Breast epithelium (tissue), 4 donors: ENCODE results near the gene UFD1. TPM values are rescaled to one million over a fixed set of nuclear protein-coding genes. Genes with fewer than 3 reads are reported as not detected.

Experiments used
- DNase-seq, 2 donors: peaks; one replicate each; pipeline ENCODE4 v3.0.0-alpha.2; 2019; ENCODE audit warnings: low spot score in 2 of 2
- H3K27ac ChIP-seq, 2 donors: fragments of 200-600 bp; sonication (generic) in 1 of 2; one replicate each; pipeline ENCODE4 v1.5.1; 2016 to 2019; ENCODE audit warnings: mild to moderate bottlenecking in 1 of 2
- H3K27me3 ChIP-seq, 2 donors: fragments of 200-600 bp; sonication (generic) in 1 of 2; one replicate each; pipeline versions ENCODE4 v1.5.1 to v1.6.0; 2017 to 2019; ENCODE audit warnings: control low read depth in 1 of 2, mild to moderate bottlenecking in 1 of 2
- H3K36me3 ChIP-seq: fragments of 200-600 bp; one replicate; pipeline ENCODE4 v1.5.1; 2019
- H3K4me1 ChIP-seq, 2 donors: fragments of 200-600 bp; sonication (generic); one replicate each; pipeline ENCODE4 v1.5.1; 2016 to 2019; ENCODE audit warnings: control low read depth in 1 of 2
- H3K4me3 ChIP-seq, 3 donors: fragments of 200-600 bp; sonication (generic); 1 replicate in 2 of 3; 2 replicates in 1 of 3; pipeline ENCODE4 v1.5.1; 2016 to 2019; ENCODE audit warnings: mild to moderate bottlenecking in 3 of 3, moderate library complexity in 2 of 3
- H3K9me3 ChIP-seq, 2 donors: fragments of 200-600 bp; sonication (generic) in 1 of 2; one replicate each; pipeline ENCODE4 v1.5.1; 2016 to 2019; ENCODE audit warnings: control low read depth in 1 of 2
- CTCF ChIP-seq, 3 donors: fragments of 450-650 bp; IDR thresholded peaks; one replicate each; pipeline ENCODE4 v1.5.1; 2016 to 2017; ENCODE audit warnings: antibody characterized with exemption in 3 of 3, mild to moderate bottlenecking in 3 of 3, moderate library complexity in 3 of 3
- POLR2A ChIP-seq: fragments of 450-650 bp; IDR thresholded peaks from one replicate; pipeline ENCODE4 v1.6.1; 2016; ENCODE audit warnings: antibody characterized with exemption, mild to moderate bottlenecking, moderate library complexity
- POLR2AphosphoS5 ChIP-seq, 3 donors: sonication (generic); formaldehyde crosslinking; IDR thresholded peaks; one replicate each; pipeline ENCODE4 v1.6.1; 2017; ENCODE audit warnings: antibody characterized with exemption in 3 of 3
- intact Hi-C: fragments of 100-400 bp; cut with DNase I; formaldehyde crosslinking; loops from one replicate; pipeline ENCODE4 v1.15.1; 2023; ENCODE audit warnings: low total_unique reads
- total RNA-seq, 3 donors: library from RNA; depleted of rRNA; stranded (reverse); fragments of >200 nt; gene quantifications; one replicate each; pipeline ENCODE4 v1.1.0, GENCODE V29; 2016

UFD1 gene
- total RNA-seq, 3 donors from 2014 or later: 30.8 to 51.0 (median 31.8) TPM

GRCh38 chr22:19431649-19432132, 47.3 kb downstream of the UFD1 start, which contains the start of gene HIRA:
Gene HIRA (minus strand): TSS chr22:19431733. CDS start chr22:19431476, 257 bp downstream.
- Histone ChIP-seq H3K27ac (peak within 1 kb of the TSS; percentile 80 to 91), H3K9me3 (no peaks in the 10 kb centered on the region), H3K27me3 (no peaks in the 10 kb centered on the region), H3K36me3 (no peaks in the 10 kb centered on the region), H3K4me1 (peaks cover 9 to 13% of the 10 kb centered on the region in 2 donors), H3K4me3 (peak within 1 kb of the TSS; percentile 92 to 96 (median 93))
- TF ChIP-seq POLR2AphosphoS5 (IDR thresholded peaks at IDR 0.05) (peak in 2 of 3 donors; percentile 35 to 55), POLR2A (no peak)
- intact Hi-C loops: no loop called here
- DNase-seq: peak; percentile 53 to 77

GRCh38 chr22:19430890-19431541, 48.0 kb downstream of the UFD1 start:
- Histone ChIP-seq H3K9me3 (no peaks in the 10 kb centered on the region), H3K4me3 (peak overlapping the region; percentile 92 to 96 (median 93)), H3K4me1 (peaks cover 9 to 13% of the 10 kb centered on the region in 2 donors), H3K27ac (peak overlapping the region; percentile 38 to 91), H3K36me3 (no peaks in the 10 kb centered on the region), H3K27me3 (no peaks in the 10 kb centered on the region)
- intact Hi-C loops: no loop called here
- TF ChIP-seq CTCF (IDR thresholded peaks at IDR 0.05) (no peak), POLR2AphosphoS5 (IDR thresholded peaks at IDR 0.05) (no peak), POLR2A (no peak)
- no peak for DNase-seq

- DNase-seq: no peak
- Histone ChIP-seq H3K9me3 (no peaks in the 10 kb centered on the region), H3K27ac (peak overlapping the region; percentile 6 to 38), H3K4me3 (peak overlapping the region; percentile 92 to 96 (median 93)), H3K4me1 (peaks cover 9 to 13% of the 10 kb centered on the region in 2 donors), H3K36me3 (no peaks in the 10 kb centered on the region), H3K27me3 (no peaks in the 10 kb centered on the region)
- intact Hi-C loops: no loop called here
- TF ChIP-seq POLR2AphosphoS5 (IDR thresholded peaks at IDR 0.05) (no peak), POLR2A (no peak), CTCF (IDR thresholded peaks at IDR 0.05) (no peak)
Observed at GRCh38 chr22:19429950-19430889, 48.8 kb downstream of the UFD1 start.

GRCh38 chr22:19424186-19424500, 54.9 kb downstream of the UFD1 start:
- no peaks in the 10 kb centered on the region for H3K9me3 ChIP-seq
- H3K27me3 ChIP-seq: no peaks in the 10 kb centered on the region
- intact Hi-C loops: no loop called here
- TF ChIP-seq POLR2A (no peak), POLR2AphosphoS5 (IDR thresholded peaks at IDR 0.05) (no peak), CTCF (IDR thresholded peaks at IDR 0.05) (no peak)
- H3K27ac ChIP-seq: no peak overlapping the region
- no peaks in the 10 kb centered on the region for H3K4me1 ChIP-seq
- no peak overlapping the region for H3K4me3 ChIP-seq
- DNase-seq: no peak
- H3K36me3 ChIP-seq: no peaks in the 10 kb centered on the region

GRCh38 chr22:19422440-19423301, 56.3 kb downstream of the UFD1 start:
- intact Hi-C loops: no loop called here
- Histone ChIP-seq H3K27ac (no peak overlapping the region), H3K27me3 (no peaks in the 10 kb centered on the region), H3K4me3 (no peak overlapping the region), H3K9me3 (no peaks in the 10 kb centered on the region), H3K36me3 (no peaks in the 10 kb centered on the region), H3K4me1 (no peaks in the 10 kb centered on the region)
- no peak for DNase-seq
- TF ChIP-seq POLR2AphosphoS5 (IDR thresholded peaks at IDR 0.05) (no peak), POLR2A (no peak), CTCF (IDR thresholded peaks at IDR 0.05) (no peak)
